ENCODE data around the gene TTC13. TPM values are rescaled to one million over a fixed set of nuclear protein-coding genes. Genes with fewer than 3 reads are reported as not detected.

TTC13 gene
- total and polyA plus RNA-seq, 10 of the 15 experiments (the other 5 are each of a cell fraction or from before 2014, with no cell fraction given): 5.8 to 30.8 (median 18.5) TPM

DNA sequence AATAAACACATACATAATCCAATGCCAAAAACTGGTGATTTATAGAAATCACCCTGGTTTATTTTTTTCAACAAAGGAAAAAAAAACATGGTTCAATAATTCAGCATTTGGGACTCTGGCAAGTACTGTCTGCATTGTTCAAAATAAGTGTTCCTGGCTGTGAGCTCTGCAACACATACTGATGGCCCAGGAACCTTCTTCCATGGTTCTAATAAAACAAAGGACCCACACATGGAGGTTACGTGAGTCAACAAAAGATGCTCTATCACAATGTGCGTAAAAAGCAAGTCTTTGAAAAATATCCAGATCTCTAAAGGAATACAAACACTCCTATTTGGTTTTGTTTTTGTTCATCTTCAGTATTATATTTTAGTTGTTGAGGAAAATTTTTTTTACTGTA is 72.4 kb downstream of the TTC13 start:
- Histone ChIP-seq H2AFZ (ENCODE audit: control insufficient read depth, low read depth, low read length) (no peak overlapping the region), H3K4me3 (no peak overlapping the region), H3K4me1 (ENCODE audit: control insufficient read depth, insufficient read depth, low read length) (no peaks in the 10 kb centered on the region), H3K27ac (ENCODE audit: control insufficient read depth, insufficient read depth) (no peak overlapping the region), H3K4me2 (ENCODE audit: control insufficient read depth, insufficient read depth) (no peak overlapping the region), H3K79me2 (ENCODE audit: control insufficient read depth, insufficient read depth, low read length) (no peaks in the 10 kb centered on the region), H3K9me3 (replicated peaks; ENCODE audit: control insufficient read depth, insufficient read depth, low read length) (no peaks in the 10 kb centered on the region), H4K20me1 (ENCODE audit: control insufficient read depth, insufficient read depth) (no peaks in the 10 kb centered on the region), H3K27me3 (replicated peaks in 1 of 2; ENCODE audit: control insufficient read depth in 2 of 2, insufficient read depth in 2 of 2, low read length in 1 of 2) (no peaks in the 10 kb centered on the region), H3K36me3 (ENCODE audit: control insufficient read depth in 2 of 2, insufficient read depth in 2 of 2, low read length in 1 of 2) (peaks cover 0 to 16% of the 10 kb centered on the region in 2 experiments; a peak in 2 of 4 replicates), H3K9ac (ENCODE audit: control insufficient read depth, insufficient read depth, low read length) (no peak overlapping the region)
- 96% methylated on average over 2 of the region's 2 CpGs for WGBS (ENCODE audit: insufficient coverage, insufficient replicate concordance, low lambda C conversion rate, missing lambda C conversion rate)
- RAD21 ChIA-PET (ENCODE audit: unreplicated experiment): no interaction called here
- in situ Hi-C loops (cut with MboI) (no loop called here), intact Hi-C loops (cut with micrococcal nuclease; ENCODE audit: unreplicated experiment) (no loop called here)
- no peak for FAIRE-seq
- TF ChIP-seq PAX5 (IDR thresholded peaks at IDR 0.05; ENCODE audit: borderline replicate concordance, low read depth, low read length) (no peak), SMC3 (IDR thresholded peaks at IDR 0.05; ENCODE audit: borderline replicate concordance, low read length) (no peak), TARDBP (IDR thresholded peaks at IDR 0.05; ENCODE audit: borderline replicate concordance) (no peak), FOS (IDR thresholded peaks at IDR 0.05; ENCODE audit: borderline replicate concordance, extremely low read depth, insufficient read length) (no peak), STAT3 (IDR thresholded peaks at IDR 0.05; ENCODE audit: low read depth, low read length) (no peak), SREBF2 (IDR thresholded peaks at IDR 0.05; ENCODE audit: low read length) (no peak), HDAC6 (IDR thresholded peaks at IDR 0.05; ENCODE audit: unreplicated experiment) (no peak), MEF2A (IDR thresholded peaks at IDR 0.05; ENCODE audit: insufficient read depth, low read depth, low read length) (no peak), KDM1A (IDR thresholded peaks at IDR 0.05; ENCODE audit: borderline replicate concordance) (no peak), NR2C1 (IDR thresholded peaks at IDR 0.05) (no peak), TAF1 (IDR thresholded peaks at IDR 0.05; ENCODE audit: borderline replicate concordance, low read depth, low read length) (no peak), FOXM1 (IDR thresholded peaks at IDR 0.05; ENCODE audit: low read depth, low read length) (no peak)
- TF ChIP-seq, protein P1, sequence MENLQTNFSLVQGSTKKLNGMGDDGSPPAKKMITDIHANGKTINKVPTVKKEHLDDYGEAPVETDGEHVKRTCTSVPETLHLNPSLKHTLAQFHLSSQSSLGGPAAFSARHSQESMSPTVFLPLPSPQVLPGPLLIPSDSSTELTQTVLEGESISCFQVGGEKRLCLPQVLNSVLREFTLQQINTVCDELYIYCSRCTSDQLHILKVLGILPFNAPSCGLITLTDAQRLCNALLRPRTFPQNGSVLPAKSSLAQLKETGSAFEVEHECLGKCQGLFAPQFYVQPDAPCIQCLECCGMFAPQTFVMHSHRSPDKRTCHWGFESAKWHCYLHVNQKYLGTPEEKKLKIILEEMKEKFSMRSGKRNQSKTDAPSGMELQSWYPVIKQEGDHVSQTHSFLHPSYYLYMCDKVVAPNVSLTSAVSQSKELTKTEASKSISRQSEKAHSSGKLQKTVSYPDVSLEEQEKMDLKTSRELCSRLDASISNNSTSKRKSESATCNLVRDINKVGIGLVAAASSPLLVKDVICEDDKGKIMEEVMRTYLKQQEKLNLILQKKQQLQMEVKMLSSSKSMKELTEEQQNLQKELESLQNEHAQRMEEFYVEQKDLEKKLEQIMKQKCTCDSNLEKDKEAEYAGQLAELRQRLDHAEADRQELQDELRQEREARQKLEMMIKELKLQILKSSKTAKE (IDR thresholded peaks at IDR 0.05; ENCODE audit: low read depth, poor library complexity, severe bottlenecking): no peak
- POLR2A ChIA-PET: no interaction called here
- SMC1A ChIA-PET (ENCODE audit: uncharacterized antibody, unreplicated experiment): interaction anchor here (1.7 kb wide), 1 partner anchor 11 kb away, joined by 3 read pairs; no protein-coding TSS in a partner anchor
- ATAC-seq: no peak
- DNase-seq (ENCODE audit: low read depth, low spot score): no peak
- BruUV-seq (replicated peaks): no TSS peak
- CTCF ChIA-PET: interaction anchor here (0.9 to 1.3 kb wide), 2 partner anchors 10 to 12 kb away, joined by 3 to 4 read pairs; no protein-coding TSS in a partner anchor

All from GM12878 (cell line).